IPS-11a (cell line): ENCODE results near the gene EMILIN2.
A peak's percentile ranks its signal among the peaks of the same experiment; 100 is the strongest.

ENCODE experiments used
- H3K4me3 ChIP-seq: one replicate; pipeline ENCODE4 v1.5.1; 2013; ENCODE audit warnings: low read depth, low read length, control low read depth

EMILIN2 gene

DNA sequence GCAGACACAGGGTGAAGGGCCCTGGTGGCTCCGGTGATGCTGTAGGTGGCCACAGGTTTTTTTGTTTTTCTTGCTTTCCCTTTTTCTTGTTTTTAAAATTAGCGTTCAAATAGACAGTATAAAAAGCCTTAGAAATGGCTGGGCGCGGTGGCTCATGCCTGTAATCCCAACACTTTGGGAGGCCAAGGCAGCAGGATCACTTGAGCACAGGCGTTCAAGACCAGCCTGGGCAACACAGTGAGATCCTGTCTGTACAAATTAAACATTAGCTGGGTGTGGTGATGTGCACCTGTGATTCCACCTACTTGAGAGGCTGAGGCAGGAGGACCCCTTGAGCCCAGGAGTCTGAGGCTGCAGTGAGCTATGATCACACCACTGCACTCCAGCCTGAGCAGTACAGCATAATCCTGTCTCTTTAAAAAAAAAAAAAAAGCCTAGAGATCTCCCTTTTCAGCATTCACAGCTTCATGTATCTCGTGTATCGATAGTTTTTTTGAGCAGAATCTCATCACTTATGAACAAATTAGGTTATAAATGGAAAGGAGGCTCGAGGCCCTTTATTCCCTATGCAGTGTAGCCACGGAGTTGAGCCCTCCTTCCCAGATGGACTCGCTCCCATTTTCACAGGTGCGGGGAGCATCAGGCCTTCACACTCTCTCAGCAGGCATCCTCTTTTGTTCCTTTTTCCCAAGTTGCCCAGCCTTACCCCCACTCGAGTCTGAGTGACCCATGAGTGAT is 50.8 kb downstream of the EMILIN2 start:
- H3K4me3 ChIP-seq = no peak overlapping the region

DNA sequence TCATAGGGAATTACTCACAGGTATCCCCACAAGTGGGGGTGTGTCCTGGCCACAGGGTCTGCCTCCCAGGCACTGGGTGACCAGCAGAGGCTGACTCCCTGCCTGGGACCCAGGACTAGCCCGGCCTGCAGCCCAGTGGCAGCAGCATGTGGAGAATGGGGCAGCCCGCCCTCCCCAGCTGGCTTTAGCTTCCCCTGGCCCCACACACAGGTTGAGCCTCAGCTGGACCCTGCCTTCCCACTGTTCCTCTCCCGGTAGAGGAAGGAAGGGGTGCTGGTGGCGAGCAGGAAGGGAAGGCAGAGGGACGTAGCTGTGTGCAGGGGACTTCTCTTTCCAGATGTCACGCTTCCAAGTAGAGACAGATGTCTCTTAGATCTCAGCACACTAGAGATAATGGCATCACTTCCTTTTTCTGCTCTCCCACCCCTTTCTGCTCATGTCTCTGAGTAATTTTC is 51.4 kb downstream of the EMILIN2 start:
- H3K4me3 ChIP-seq = no peak overlapping the region

DNA sequence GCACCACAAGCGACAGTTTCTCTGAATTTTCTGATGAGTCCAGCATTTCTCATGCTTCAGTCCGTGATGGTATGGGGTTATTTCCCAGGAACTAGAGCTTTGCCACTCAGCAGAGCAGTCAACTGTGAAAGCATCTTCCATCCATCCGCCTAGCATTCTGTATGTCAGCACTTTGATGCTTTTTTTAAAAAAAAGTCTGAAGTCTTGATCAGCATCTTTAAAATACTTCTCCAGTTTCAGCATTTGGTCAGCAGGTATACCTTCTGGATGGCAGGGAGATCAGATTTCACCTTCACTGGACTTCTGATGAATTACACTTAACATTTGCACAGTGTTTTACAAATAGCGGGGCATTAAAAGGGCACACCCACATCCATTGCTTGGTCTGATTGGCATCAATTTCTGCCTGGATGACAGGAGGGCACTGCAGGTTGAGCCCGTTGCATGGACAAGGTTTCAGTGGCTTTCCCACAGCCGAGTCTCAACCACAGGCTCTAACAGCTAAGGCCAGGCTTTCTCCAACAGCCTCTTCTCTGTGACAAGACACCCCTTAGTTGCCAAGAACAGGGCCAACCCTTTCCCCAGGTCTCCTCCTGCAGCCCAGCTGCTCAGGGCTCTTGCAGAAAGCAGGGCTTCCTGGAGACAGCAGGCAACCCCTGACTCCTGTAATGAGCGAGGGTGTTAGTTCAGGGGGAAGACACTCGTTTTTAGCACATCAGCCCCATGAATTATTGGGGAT is 54.0 kb downstream of the EMILIN2 start:
- no peak overlapping the region for H3K4me3 ChIP-seq

DNA sequence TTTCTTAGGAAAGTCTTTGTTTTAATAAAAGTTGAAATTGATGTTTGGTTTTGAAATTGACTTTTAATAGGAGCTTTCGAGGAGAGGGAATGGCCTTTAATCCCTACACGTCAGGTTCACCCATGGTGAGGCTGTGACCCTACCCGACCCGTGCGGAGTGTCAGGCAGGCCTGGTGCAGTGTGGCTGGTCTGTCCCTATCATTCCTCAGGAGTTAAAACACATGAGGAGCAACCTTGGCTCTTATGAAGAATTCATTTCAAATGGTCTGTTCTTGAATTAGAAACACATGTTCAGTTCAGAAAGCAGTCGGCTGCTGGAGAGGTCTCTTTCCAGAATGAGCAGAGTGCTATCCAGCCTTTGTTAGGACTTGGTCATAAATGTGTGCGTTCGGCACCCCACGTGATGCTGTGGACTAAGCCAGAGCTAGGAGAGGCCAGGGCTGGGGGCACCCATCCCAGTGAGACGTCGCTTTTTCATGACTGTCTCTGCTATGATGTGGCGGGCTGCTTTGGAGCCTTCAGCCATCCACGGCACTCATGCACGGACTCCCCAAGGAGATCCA is 54.7 kb downstream of the EMILIN2 start:
- no peak overlapping the region for H3K4me3 ChIP-seq

DNA sequence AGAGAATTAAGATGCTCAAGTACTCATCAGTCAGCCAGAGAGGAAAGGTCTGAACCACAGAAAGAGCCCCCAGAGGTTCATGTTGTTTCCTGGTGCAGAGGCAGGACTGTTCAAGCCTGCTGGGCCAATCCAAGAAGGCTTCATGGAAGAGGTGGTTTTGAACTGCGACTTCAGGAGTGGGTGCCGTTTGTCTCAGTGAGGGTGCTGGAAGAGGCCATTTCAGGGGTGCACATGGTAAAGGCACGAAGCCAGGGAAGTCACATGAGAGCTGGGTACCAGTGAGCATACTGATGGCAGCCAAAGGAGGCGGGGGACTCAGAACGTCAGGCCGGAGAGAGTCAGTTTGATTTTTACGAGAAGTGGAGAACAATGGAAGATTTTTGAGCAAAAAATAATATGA is 55.5 kb downstream of the EMILIN2 start:
- H3K4me3 ChIP-seq = no peak overlapping the region

DNA sequence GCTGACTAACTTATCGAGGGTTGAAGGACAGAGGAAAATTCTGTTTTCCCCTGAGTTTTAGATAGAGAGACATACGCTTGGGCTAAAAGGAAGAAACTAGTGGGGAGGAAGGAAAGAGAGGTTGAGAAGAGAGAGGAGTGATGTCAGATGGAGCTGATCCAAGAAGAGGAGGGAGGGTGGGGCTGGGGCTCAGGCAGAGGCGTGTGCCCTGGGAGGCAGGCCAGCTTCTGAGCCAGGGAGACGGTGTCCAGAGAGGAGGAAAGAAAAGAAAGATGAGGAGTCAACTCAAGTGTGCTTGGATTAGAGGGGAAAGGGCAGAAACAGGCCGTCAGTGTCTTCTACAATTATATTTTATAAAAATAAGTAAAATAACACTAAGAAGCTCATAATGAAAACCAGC is 56.2 kb downstream of the EMILIN2 start:
- H3K4me3 ChIP-seq = no peak overlapping the region

DNA sequence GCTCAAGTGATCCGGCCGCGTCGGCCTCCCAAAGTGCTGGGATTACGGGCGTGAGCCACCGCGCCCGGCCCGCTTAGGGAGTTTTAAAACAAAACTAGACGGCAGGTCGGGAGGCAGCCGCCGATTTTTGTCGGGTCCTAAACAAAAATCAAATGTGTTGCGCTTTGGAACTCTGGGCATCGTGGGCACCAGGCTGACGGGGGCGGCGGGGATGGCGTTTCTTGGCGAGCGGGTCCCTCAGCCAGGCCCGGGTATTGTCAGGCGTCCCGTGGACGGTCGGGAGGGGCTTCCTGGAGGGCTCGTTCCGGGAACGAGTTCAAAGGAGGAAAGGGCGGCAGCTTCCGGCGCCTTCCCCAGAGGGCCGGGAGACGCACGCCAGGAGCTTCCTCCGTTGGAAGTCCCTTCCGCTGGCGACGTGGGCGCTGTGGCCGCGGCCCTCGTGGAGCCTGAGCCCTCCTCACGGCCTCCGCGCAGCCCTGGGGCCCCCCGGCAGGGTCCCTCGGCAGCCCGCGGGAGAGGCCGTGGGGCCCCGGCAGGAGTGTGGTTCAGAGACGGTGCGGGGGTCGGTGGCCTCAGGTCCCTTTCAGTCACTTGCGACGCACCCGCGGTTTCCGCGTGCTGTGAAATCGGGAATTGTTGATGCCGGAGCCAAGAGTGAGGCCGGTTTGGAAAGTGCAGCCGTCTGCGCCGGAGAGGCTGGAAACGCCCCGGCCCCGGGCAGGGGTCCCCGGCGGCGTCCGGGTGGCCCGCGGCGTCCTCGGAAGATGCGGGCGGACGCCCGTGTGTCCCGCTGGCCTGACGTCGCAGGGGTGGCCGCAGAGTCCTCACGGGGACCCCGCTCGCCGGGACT is 59.3 kb downstream of the EMILIN2 start:
- peak overlapping the region; percentile 54 for H3K4me3 ChIP-seq

DNA sequence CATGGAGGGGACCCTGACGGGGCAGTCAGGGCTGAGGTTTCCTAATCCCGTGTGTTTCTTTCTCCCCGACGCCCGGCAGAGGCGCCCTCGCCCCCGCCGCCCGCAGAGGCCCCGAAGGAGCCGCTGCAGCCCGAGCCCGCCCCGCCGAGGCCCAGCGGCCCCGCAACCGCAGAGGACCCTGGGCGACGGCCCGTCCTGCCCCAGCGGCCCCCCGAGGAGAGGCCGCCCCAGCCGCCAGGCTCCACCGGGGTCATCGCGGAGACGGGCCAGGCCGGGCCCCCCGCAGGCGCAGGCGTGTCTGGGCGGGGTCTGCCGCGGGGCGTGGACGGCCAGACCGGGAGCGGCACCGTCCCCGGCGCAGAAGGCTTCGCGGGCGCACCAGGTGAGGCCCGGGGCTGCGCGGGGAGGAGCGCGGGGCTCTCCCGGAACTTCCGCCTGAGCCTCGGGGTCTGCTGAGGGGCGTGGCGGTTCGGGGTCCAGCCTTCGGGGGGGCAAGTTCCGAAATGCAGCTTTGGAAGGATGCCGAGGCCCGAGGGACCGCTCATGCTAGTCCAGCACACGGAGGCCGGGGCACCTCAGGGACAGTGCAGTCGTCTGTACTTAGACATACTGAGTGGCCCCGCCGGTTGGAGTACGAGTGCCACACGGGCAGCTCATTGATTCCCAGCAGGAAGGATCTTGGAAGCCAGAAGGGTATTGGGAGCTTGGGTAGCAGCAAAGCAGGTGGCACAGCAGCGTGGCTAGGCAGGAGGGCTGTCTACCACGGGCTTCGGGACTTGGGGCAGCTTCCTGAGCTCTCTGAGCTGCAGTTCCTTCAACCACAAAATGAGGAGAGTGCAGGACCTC is 60.1 kb downstream of the EMILIN2 start:
- H3K4me3 ChIP-seq = peak overlapping the region; percentile 54

DNA sequence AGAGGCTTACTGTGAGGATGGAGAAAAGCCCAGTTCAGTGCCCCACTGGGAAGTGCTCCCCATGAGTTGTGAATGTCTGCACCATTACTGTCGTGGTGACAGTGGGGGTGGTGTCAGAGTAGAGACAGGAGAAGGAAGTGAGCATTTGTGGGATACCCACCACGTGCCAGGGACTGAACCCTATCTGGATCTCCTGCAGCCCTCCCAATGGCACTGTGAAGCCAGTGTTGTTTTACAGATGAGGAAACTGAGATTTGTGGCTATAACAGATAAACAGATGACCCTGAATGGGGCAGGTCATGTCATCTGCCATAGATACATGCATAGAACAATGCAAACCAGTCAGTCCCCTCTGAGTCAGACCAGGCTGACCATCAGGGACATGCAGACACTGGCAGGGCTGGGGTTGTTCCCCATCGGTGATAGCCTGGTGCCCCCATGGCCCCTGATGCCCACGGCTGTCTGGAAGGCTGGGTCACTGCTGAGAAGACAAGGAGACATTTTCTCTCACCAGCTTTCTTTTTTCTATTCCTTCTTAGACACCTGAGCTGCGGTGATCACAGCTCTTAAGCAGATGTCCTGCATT is 60.8 kb downstream of the EMILIN2 start:
- H3K4me3 ChIP-seq = no peak overlapping the region

DNA sequence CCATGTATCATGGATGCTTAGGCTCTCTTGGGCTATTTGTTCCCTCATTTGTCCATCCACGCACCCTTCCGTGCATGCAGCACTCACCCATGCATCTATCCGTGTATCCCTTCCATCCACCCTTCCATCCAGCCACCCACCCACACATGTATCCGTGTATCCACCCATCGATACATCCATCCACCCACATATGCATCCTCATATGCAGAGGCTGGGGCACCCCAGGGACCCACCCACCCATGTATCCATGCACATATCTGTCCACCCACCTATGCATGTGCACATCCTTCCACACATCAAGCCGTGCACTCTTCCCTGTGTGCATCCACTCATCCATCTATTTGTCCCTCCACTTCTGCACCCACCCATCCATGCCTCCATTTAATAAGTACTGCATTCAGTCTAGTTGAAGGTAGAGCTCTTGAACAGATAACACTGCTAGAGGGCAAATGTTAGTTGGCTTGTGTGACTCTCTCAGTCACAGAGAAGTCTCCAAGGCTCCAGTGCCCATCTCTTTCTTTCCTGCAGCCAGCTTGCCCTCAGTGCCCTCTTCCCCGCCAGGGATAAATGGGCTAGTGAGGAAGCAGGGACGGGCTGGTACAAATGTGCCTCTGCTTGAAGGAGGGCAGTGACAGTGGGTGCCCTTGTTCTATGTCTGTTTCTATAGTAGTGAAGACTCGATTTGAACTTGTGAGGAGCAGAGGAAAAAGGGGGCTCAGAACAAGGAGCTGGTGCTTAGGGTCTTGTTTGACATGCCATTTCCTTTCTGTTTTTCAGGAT is 61.5 kb downstream of the EMILIN2 start:
- H3K4me3 ChIP-seq = no peak overlapping the region

DNA sequence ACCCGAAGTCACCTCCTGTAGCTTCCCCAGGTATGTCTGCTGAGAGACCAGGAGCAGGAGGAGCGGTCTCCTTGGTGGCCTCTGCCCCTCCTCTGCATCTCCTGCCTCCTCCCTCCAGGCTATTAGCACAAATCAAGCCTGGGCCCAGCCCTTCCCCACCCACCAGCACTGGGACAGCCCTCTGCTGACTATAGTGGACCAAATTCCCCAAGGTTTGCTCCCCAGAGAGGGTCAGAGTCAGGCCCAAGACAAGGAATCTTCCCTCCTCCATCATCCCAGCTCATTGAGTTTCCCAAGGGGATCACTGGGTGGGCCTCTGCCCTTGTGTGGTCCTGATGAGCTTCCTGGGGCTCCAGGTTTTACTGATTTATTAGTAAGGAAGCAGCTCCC is 62.1 kb downstream of the EMILIN2 start:
- H3K4me3 ChIP-seq = no peak overlapping the region

DNA sequence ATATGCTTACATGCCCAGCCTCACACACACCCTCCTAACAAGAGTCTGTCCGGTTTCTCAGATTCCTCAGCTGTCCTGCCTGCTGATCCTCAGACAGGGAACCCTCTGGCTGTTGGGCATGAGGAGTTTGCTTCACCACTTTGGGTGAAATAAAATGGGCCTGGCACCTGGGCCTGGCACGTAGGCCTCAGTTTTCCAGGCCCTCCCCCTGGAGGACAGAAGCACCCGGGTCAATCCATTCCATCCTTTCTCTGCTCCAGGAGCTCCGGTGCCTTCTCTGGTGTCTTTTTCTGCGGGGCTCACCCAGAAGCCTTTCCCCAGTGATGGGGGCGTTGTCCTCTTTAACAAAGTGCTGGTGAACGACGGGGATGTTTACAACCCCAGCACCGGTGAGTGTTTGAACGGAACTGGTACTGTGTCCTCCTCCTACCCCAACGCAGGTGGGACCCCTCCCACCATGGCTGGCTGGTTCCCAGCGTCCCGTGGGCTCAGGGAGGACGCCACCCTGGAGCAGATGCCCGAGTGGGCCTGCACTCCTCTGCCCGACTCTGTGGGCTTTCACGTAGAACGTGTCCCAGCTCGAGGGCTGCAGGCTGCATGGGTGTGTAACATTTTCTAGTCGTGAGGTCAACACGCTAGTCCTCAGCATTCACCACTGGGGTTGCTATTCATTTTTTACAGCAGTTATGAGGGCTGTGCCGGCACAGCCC is 62.8 kb downstream of the EMILIN2 start:
- H3K4me3 ChIP-seq = no peak overlapping the region

DNA sequence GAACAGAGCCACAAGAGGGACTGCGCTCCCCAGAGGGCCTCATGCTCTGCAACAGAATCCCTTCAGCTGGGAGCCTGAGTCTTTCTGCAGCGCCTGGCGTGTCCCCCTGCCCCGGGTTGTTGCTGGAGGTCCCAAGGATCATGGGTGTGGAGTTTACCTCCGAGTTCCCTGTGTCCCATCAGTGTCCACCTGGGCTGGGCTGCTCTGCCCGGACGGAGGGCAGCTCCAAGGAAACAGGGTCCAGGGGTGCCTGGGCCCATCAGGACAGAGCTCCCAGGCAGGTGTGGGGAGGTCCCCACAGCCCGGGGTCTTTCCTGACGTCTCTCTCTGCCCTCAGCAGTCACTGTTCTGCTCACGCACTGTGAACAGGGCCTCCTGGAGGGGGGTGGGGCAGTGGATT is 63.5 kb downstream of the EMILIN2 start:
- H3K4me3 ChIP-seq = no peak overlapping the region

DNA sequence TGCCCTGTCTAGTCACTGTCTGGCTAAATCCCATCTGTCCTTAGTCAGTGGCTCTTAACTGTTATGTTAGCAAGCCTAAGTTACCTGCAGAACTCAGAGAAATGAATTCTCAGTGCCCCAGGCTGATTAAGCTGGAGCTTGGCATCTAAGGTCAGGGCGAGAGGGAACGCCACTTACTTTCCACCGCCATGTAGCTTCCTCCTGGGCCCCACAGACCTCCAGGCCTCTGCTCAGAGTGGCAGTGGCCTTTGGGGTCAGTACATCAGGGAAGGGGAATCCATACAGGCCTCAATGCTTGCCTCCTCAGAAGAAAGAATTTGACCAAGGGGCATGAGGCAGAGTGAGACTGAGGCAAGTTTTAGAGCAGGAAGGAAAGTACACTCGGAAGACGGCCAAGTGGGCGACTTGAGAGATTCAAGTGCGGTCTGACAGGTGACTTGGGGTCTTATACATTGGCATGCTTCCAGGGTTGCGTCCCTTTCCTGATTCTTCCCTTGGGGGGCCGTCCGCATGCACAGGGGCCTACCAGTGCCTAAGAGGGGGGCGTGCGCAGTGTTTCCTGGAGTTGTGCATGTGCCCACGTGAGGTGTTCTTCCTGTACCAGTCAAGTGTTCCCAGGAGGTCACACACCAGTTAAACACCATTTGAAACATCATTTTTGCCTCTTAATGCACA is 64.1 kb downstream of the EMILIN2 start:
- H3K4me3 ChIP-seq = no peak overlapping the region

DNA sequence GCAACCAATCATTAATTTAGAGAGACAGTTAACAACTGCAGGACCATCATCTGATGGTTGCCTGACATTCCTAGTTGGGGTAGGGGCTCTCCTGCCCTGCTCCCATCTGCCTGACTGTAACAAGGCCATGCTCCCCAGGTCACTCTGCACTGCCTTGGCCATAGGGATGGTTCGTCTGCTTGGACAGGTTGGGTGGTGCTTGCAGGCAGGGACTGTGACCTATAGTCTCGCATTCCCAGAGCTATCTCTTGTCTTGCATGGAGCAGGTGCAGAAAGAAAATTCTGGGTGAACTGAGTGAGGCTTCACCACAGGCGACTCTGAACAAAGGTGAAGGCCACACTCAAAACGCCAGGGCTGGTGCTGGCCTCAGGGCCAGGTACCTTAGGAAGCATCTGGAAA is 64.7 kb downstream of the EMILIN2 start:
- H3K4me3 ChIP-seq = no peak overlapping the region

DNA sequence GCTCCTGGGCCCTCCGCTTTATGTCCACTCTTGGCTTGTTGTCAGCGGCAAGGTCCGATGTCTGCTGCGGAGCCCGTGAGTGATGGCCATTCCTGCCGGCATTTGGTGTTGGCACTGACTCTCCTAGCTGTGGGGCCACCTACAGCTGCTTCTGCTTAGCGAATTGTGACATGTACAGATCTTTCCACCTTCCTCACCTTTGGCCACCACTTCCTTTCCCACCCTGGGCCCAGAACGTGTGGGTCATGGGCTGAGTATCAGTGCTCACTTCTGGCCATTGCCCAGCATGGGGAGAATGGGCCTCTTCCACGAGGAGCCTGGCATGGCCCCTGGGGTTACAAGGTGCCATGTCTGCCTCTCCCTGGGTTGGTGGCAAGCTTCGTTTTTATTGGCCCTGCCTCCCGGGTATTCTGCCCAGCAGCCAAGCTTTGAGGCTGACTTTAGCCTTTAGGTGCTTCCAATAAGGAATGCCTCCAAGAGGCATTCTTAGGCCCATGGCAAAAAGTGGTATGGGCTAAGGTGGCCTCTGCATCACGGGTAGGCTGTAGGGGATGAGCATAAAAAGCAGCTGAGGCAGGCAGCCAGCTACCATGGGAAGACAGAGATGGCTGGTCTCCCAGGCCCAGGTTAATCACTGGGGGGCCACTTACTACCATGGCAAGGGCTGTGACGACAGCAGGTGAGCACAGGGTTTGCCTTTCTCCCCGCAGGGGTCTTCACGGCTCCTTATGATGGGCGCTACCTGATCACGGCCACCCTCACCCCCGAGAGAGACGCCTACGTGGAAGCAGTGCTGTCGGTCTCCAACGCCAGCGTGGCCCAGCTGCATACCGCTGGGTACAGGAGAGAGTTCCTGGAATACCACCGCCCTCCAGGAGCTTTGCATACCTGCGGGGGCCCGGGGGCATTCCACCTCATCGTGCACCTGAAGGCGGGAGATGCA is 65.8 kb downstream of the EMILIN2 start:
- H3K4me3 ChIP-seq = no peak overlapping the region
